Measurements from ENCODE around the gene GNAL.

DNA sequence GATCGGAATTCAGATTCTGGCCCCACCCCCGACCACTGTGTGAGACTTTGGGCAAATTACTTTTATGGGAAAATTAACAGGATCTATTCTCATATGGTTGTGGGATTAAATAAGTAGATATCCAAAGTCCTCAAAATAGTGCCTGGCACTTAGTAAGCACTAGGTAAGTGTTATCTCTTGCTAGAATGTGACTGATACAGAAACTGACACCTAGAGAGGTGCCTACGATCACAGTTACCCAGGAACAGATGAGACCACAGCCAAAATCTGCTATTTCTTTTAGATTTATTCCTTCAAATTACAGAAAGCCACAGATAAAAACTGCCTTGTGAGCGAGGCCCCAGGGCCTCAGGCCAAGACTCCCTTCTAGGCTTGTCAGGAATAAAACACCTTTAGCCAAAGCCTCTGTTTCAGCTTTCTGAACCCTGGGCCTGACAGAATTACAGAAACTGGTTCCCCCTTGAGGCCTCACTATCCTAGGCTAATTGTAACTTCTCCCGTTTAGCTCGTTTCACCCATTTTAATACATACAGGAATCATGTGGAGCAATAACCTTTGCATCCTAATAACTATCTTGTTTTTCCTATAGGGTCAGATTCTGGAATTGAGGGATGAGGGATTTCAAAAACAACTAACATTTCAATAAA, 139.8 kb downstream of the GNAL start:
- TF ChIP-seq, protein P1, sequence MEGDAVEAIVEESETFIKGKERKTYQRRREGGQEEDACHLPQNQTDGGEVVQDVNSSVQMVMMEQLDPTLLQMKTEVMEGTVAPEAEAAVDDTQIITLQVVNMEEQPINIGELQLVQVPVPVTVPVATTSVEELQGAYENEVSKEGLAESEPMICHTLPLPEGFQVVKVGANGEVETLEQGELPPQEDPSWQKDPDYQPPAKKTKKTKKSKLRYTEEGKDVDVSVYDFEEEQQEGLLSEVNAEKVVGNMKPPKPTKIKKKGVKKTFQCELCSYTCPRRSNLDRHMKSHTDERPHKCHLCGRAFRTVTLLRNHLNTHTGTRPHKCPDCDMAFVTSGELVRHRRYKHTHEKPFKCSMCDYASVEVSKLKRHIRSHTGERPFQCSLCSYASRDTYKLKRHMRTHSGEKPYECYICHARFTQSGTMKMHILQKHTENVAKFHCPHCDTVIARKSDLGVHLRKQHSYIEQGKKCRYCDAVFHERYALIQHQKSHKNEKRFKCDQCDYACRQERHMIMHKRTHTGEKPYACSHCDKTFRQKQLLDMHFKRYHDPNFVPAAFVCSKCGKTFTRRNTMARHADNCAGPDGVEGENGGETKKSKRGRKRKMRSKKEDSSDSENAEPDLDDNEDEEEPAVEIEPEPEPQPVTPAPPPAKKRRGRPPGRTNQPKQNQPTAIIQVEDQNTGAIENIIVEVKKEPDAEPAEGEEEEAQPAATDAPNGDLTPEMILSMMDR (IDR thresholded peaks at IDR 0.05; ENCODE audit: low read depth, low read length), result no peak
- TF ChIP-seq MYC (IDR thresholded peaks at IDR 0.05; ENCODE audit: low read depth, low read length), result no peak
- no peak for TF ChIP-seq POLR2A (IDR thresholded peaks at IDR 0.05; ENCODE audit: extremely low read depth, insufficient read length)
- TF ChIP-seq, protein P2, sequence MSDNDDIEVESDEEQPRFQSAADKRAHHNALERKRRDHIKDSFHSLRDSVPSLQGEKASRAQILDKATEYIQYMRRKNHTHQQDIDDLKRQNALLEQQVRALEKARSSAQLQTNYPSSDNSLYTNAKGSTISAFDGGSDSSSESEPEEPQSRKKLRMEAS (IDR thresholded peaks at IDR 0.05; ENCODE audit: low read depth, low read length), result no peak

Measured in NB4 (cell line).